HG03196 (cell line): Measurements from ENCODE around the gene EID1.
"Not testable (repeated sequence)": the region's sequence is repeated elsewhere in the genome, so short reads cannot be mapped to it uniquely, and the experiment has no call there.

Source experiments
- ATAC-seq: cut with Tn5 transposase; IDR thresholded peaks from one replicate; pipeline ENCODE4 v1.9.1; 2021; ENCODE audit not compliant: unreplicated experiment

Gene EID1

GRCh38 chr15:48905847-48906246 is 27.9 kb downstream of the EID1 start:
- no peak for ATAC-seq

- ATAC-seq = not testable (repeated sequence)
Observed at GRCh38 chr15:48909313-48909712, 31.4 kb downstream of the EID1 start.

GRCh38 chr15:48910554-48910953 is 32.6 kb downstream of the EID1 start:
- not testable (repeated sequence) for ATAC-seq

- ATAC-seq = no peak
Observed at GRCh38 chr15:48913141-48913540, 35.2 kb downstream of the EID1 start.

DNA sequence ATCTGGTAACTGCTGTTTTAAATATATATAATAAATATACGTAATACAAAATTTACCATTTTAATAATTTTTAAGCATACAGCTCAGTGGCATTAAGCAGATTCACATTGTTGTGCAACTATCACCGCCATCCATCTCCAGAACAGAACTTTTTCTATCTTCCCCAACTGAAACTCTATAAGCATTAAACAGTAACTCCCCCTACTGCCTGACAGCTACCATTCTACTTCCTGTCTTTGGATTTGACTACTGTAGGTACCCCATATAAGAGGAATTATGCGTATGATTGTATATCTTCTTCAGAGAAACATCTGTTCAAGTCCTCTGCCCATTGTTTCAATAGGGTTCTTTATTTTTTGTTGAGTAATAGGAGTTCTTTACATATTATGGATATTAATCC is 36.8 kb downstream of the EID1 start:
- ATAC-seq = no peak

DNA sequence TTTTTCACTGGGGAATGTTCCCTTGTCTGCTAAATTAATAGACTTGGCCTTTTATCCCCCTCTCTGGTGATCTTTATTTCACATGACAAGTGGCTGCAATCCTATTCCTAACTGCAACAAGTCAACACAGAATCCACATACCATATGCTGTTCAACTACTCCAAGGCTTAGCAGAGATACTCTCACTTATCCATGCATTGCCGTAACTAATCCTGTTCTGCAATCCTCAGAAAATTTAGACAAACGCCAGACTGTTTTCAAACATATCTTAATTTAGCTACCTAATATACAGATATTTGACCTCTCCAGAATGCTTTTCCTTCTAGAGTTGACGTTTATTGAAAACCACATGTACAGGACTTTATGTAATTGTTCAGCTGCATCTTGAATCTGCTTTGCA is 37.9 kb downstream of the EID1 start:
- ATAC-seq = no peak

DNA sequence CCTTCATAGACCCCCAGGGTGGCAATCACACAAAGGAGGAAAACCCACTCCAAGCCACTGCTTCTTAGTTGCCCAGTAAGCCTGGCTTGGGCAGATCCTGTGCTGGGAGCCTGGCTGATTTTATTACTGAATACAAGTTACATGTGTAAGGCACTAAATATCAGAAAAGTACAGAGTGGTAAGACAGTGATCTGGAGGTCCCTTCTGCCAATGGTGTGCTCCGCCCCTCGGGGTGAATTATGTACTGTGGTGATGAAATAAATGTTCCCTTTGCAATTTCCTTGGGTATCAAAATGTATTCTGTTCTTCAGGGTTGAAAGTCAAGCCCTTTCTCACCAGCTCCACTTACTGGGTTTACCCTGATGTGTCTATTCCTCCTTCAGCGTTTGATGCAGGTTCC is 38.8 kb downstream of the EID1 start:
- no peak for ATAC-seq

DNA sequence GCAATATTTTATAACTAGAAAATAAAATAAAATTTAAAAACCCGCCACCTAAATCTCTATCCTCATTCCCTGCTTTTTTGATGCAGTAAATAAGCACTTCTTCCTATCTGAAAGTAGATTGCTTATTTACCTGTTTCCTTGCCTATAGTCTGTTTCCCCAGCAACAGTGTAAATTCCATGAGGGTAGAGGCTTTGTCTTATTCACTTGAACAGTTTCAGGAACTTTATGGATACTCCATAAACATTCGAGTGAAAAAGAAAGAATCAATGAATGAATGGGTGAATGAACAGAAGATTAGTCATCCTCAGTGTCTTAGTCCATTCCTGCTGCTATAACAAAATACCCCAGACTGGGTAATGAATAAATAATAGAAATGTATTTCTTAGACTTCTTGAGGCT is 44.1 kb downstream of the EID1 start:
- no peak for ATAC-seq

- ATAC-seq = no peak
Observed at GRCh38 chr15:48924528-48925393, 46.8 kb downstream of the EID1 start.

DNA sequence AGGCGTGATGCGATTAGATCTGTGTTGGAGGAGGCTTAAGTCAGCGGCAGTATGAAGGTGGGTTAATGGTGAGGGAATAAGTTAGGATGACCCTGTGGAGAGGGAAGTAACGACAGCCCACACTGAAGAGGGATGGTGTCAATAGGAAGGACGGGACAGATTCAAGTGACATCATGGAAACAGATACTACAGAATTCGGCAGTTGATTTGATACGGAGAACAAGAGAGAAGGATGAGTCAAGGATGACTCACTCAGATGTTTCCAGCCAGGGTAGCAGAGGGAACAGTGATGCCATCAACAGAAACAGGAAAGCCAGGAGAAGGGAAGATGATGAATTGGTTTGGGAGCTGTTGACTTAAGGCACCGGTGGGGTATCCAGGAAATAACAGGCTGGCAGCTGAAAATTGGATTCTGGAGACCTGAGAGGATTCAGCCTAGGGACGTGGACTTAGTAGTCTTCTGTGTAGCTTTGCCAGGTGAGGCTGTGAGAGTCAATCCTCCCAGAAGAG is 47.8 kb downstream of the EID1 start:
- ATAC-seq = no peak

DNA sequence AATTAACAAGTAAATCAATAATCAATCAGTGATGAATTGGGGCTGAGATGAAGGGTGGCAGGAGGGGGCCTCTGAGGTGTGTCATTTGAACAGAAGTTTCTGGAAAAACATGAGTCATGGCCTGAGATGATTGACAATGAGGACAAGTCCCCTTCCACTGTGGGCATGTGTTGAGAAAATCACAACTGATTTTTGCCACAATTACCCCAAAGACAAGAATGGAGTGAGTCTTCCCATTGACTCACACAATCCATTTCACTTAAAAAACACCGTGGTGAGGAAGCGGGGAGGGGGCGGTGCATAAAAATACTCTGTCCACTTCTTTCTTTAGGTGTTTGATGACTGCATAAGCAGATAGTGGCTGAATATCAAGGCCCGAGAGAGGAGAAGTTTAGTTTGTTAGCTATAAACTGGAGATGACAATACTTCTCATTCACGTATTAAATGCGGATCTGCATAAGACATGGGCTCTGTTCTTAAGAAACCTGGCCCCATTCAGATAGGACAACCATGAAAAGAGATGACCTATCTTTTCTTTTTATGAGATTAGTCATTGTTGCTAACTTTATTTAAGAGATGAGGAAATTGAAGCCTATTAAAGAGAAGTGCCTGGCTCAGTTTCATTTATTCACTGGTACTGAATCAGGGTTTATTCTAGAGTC is 51.1 kb downstream of the EID1 start:
- no peak for ATAC-seq

GRCh38 chr15:48929661-48930060 is 51.7 kb downstream of the EID1 start:
- no peak for ATAC-seq
